ENCODE results near the gene BTBD16. TPM values are rescaled to one million over a fixed set of nuclear protein-coding genes. Genes with fewer than 3 reads are reported as not detected.

BTBD16 gene
- total RNA-seq, 1 donor from 2014 or later, result 0.35 TPM

DNA sequence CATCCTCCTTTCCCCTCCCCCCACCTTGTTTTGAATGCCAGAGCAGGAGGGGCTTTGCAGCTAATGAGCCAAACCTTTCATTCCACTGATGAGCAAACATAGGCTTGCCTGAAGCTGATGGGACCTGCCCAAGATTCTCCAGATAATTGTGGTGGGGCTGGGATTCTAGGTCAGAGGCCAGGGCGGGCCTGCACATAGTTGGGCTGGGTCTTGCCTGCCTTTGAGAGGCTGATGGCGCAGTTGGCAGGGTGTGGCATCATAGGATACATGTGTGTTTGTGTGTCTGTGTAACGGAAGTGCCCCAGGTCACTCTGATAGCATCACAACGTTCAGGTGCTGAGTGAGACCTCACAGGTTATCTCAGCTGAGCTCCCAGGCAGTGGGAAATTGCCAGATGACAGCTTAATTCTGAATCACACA, 22.9 kb downstream of the BTBD16 start:
- Histone ChIP-seq H3K36me3 (no peaks in the 10 kb centered on the region), H3K27me3 (no peaks in the 10 kb centered on the region), H3K9me3 (no peaks in the 10 kb centered on the region), H3K4me1 (no peaks in the 10 kb centered on the region), H3K27ac (no peak overlapping the region), H3K4me3 (no peak overlapping the region)
- DNase-seq (no peak), ATAC-seq (no peak)
- TF ChIP-seq, protein P1, sequence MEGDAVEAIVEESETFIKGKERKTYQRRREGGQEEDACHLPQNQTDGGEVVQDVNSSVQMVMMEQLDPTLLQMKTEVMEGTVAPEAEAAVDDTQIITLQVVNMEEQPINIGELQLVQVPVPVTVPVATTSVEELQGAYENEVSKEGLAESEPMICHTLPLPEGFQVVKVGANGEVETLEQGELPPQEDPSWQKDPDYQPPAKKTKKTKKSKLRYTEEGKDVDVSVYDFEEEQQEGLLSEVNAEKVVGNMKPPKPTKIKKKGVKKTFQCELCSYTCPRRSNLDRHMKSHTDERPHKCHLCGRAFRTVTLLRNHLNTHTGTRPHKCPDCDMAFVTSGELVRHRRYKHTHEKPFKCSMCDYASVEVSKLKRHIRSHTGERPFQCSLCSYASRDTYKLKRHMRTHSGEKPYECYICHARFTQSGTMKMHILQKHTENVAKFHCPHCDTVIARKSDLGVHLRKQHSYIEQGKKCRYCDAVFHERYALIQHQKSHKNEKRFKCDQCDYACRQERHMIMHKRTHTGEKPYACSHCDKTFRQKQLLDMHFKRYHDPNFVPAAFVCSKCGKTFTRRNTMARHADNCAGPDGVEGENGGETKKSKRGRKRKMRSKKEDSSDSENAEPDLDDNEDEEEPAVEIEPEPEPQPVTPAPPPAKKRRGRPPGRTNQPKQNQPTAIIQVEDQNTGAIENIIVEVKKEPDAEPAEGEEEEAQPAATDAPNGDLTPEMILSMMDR (IDR thresholded peaks at IDR 0.05), result no peak
- intact Hi-C loops (cut with DNase I), result loop anchor here (10.0 kb wide), 1 partner anchor 141 kb away; no protein-coding TSS in a partner anchor

DNA sequence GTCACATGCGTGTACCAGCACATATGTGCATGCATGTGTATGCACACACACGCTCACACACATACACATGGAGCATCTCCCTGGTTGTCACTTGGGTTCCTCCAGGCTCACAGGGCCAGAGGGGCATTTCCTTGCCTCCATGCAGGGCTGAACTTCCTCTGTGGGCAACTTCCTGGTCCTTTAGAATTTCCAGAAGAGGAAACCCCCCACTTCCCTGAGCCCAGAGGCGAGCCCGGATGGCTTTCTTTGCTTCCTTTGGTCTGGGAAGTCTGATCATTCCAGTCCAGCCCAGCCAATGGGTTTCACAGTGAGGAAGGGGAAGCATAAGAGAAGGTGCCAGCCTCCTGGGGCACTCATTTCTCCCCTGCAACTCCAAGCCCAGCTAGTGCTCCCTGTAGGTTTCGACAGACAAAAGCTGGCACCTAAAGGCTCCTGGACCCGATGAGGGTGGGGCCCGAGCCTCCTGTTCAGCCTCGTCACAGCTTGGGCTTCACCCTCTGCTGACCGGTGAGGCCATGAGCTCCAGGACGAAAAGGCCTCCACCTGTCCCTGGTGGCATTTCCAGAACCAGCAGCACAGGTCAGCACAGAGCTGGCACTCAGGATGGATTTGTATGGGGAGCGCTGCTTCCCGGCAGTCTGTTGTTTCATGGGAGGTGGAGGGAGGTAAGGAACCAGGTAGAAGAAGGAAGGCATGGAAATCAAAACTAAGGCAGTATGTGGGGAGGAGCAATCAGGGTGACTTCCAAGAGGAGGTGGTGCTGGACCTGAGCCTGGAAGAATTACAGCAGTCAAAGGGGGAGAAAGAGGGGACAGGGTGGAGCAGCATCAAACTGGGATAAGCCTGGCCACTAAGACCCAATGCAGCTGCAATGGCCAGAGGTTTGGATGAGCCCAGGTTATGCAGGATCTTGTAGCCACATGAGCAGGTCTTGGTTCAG, 23.7 kb downstream of the BTBD16 start:
- intact Hi-C loops (cut with DNase I), result loop anchor here (10.0 kb wide), 1 partner anchor 140 kb away; no protein-coding TSS in a partner anchor

DNA sequence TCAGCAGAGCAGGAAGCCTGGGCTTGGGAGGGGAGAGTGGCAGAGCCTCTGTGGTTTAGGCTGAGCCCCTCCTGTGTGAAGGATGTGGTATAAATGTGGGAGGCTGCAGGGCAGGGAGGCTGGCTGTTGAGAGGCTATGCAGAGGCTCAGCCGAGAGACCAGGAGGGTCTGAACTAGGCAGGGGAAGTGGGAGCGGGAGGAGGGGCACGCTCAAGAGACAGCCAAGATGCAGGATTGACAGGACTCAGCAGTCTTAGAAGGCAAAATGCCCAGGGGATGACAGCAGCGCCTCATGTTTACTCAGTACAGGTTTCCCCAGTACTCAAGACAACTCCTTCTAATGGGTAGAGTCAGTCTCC, 24.3 kb downstream of the BTBD16 start:
- H3K27ac ChIP-seq, result no peak overlapping the region
- TF ChIP-seq, protein P1 (IDR thresholded peaks at IDR 0.05), result no peak
- H3K9me3 ChIP-seq, result no peaks in the 10 kb centered on the region
- H3K4me1 ChIP-seq, result no peaks in the 10 kb centered on the region
- ATAC-seq (peak; percentile 7), DNase-seq (no peak)
- H3K27me3 ChIP-seq, result no peaks in the 10 kb centered on the region
- H3K4me3 ChIP-seq, result no peak overlapping the region
- H3K36me3 ChIP-seq, result no peaks in the 10 kb centered on the region
- intact Hi-C loops (cut with DNase I), result loop anchor here (10.0 kb wide), 1 partner anchor 139 kb away; no protein-coding TSS in a partner anchor

More for the DNA sequence above, 23.7 kb downstream of the BTBD16 start:
- DNase-seq (no peak), ATAC-seq (no peak)
- H3K9me3 ChIP-seq, result no peaks in the 10 kb centered on the region
- no peaks in the 10 kb centered on the region for H3K27me3 ChIP-seq
- H3K4me3 ChIP-seq, result no peak overlapping the region
- H3K27ac ChIP-seq, result no peak overlapping the region
- H3K36me3 ChIP-seq, result no peaks in the 10 kb centered on the region
- TF ChIP-seq, protein P1 (IDR thresholded peaks at IDR 0.05), result no peak
- no peaks in the 10 kb centered on the region for H3K4me1 ChIP-seq

DNA sequence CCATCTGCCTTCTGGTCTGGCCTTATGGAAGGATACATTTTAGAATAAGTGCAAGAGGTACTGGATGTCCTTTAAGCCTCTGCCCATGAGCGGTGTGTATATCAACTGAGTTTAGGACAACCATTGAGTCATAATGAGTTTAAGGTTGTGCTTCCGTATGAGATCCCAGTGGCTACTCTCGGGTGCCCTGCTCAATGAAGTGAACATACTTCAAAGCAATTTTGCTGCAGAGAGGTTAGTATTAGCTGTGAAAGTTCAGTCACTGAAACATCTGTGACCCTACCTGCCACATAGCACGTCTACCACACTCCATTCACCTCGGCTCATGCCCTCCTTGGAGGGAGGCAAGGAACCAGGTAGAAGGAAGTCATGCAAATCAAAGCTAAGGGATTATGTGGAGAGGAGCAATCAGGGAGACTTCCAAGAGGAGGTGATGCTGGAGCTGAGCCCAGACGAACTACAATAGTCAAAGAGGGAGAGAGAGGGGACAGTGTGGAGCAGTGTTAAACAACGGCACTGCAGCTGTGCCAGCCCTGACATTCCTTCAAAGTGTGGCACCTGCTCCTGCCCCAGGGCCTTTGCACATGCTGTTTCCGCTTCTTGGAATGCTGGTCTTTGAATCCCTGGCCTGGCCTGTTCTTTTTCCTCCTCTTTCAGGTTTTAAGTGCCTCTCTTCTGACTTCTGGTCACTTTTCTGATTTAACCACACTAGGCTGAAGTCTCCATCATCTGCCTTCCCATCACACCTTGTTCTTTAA, 25.4 kb downstream of the BTBD16 start:
- no peak for ATAC-seq
- intact Hi-C loops (cut with DNase I), result loop anchor here (10.0 kb wide), 1 partner anchor 138 kb away; no protein-coding TSS in a partner anchor
- DNase-seq, result no peak

DNA sequence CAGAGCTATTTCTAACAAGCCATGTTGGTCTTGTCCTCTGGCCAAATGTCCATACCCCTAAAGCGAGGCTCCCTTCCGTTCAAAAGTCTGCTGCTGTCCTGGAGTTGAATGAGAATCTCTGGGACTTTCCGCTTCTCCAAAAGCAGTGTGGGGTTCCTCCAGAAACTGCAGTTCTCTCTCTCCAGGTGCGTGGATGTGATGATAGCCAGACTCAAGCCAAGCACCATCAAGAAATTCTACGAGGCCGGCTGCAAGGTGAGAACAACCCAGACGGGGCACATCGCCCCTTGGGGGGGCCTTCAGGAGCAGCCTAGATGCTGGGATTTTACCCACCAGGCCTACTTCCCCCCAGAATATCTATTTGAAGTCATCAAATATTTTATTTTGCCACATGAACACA, 26.5 kb downstream of the BTBD16 start:
- Histone ChIP-seq H3K36me3 (no peaks in the 10 kb centered on the region), H3K4me3 (no peak overlapping the region), H3K4me1 (peaks cover 4% of the 10 kb centered on the region), H3K27me3 (no peaks in the 10 kb centered on the region), H3K27ac (no peak overlapping the region), H3K9me3 (no peaks in the 10 kb centered on the region)
- intact Hi-C loops (cut with DNase I), result loop anchor here (10.0 kb wide), 1 partner anchor 137 kb away; no protein-coding TSS in a partner anchor
- DNase-seq, result no peak
- ATAC-seq, result no peak
- TF ChIP-seq, protein P1 (IDR thresholded peaks at IDR 0.05), result no peak

More for the DNA sequence above, 25.4 kb downstream of the BTBD16 start:
- H3K27ac ChIP-seq, result no peak overlapping the region
- no peaks in the 10 kb centered on the region for H3K9me3 ChIP-seq
- no peak overlapping the region for H3K4me3 ChIP-seq
- peaks cover 4% of the 10 kb centered on the region for H3K4me1 ChIP-seq
- no peaks in the 10 kb centered on the region for H3K27me3 ChIP-seq
- H3K36me3 ChIP-seq, result no peaks in the 10 kb centered on the region
- TF ChIP-seq, protein P1 (IDR thresholded peaks at IDR 0.05), result no peak
